ENCODE data around the gene PLCL1. TPM values are rescaled to one million over a fixed set of nuclear protein-coding genes. Genes with fewer than 3 reads are reported as not detected.
"Not testable (repeated sequence)": the region's sequence is repeated elsewhere in the genome, so short reads cannot be mapped to it uniquely, and the experiment has no call there.

PLCL1 gene
- total and polyA plus RNA-seq, 4 donors = 5.1 to 15.7 (median 13.2) TPM

DNA sequence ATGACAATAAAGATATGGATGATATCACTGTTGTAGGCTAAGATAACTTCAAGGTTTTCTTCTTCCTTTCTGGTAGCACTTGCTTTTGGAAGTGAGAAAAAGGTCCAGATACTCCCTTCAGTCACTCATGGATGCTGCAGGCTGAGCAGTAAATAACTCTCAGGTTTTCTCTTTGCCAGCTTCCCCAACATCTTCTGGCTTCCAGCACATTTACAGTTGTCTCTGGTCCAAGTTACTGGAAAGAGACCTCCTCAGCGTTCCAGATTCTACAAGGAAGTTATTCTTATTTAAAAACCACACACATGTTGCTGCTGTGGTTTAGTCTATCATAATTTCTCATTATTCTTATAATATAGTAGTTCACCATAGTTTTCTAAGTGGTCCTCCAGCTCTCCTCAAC lies 383.4 kb downstream of the PLCL1 start:
- no peak overlapping the region for H3K27ac ChIP-seq (ENCODE audit: low read depth in 1 of 2, low read length in 2 of 2)
- H3K4me3 ChIP-seq (ENCODE audit: low read length in 2 of 2) = no peak overlapping the region
- intact Hi-C loops (cut with DNase I) = no loop called here
- ATAC-seq (ENCODE audit: low FRiP score) (no peak), DNase-seq (no peak)
- no peaks in the 10 kb centered on the region for H3K36me3 ChIP-seq (ENCODE audit: control insufficient read depth in 1 of 2, insufficient read depth in 2 of 2, low read length in 1 of 2)
- no peaks in the 10 kb centered on the region for H3K4me1 ChIP-seq (ENCODE audit: control insufficient read depth in 1 of 2, insufficient read depth in 2 of 2, low read length in 2 of 2)
- H3K9me3 ChIP-seq (ENCODE audit: control insufficient read depth, low read length) = peaks cover 5% of the 10 kb centered on the region
- WGBS, 2 donors = 9 to 10% methylated on average over 1 of the region's 1 CpG
- no peaks in the 10 kb centered on the region for H3K27me3 ChIP-seq (ENCODE audit: control insufficient read depth in 1 of 2, insufficient read depth in 2 of 2, low read length in 1 of 2)

DNA sequence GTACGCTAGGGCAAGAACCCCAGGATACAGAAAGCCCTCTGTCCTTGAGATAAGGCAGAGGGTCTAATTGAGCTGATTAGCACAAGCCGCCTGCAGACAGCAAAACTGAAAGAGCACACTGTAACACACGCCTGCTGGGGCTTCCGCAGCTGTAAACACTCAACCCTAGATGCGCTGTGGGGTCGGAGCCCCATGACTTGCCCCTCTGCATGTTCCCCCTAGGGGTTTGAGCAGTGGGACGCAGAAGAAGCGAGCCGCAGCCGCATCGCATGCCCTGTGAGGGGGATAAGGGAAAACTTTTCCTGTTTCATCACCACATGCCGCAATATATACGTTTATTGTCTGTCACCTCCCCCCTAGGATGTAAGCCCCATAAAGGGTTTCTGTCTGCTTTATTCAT lies 384.6 kb downstream of the PLCL1 start:
- ATAC-seq (ENCODE audit: low FRiP score) = no peak
- no peak overlapping the region for H3K4me3 ChIP-seq (ENCODE audit: low read length in 2 of 2)
- H3K4me1 ChIP-seq (ENCODE audit: control insufficient read depth in 1 of 2, insufficient read depth in 2 of 2, low read length in 2 of 2) = no peaks in the 10 kb centered on the region
- H3K27ac ChIP-seq (ENCODE audit: low read depth in 1 of 2, low read length in 2 of 2) = no peak overlapping the region
- WGBS, 2 donors = 84 to 94% methylated on average over 13 of the region's 13 CpGs
- intact Hi-C loops (cut with DNase I) = no loop called here
- H3K9me3 ChIP-seq (ENCODE audit: control insufficient read depth, low read length) = peaks cover 4% of the 10 kb centered on the region
- peak in 1 of 2 donors; percentile 73 for DNase-seq
- no peaks in the 10 kb centered on the region for H3K36me3 ChIP-seq (ENCODE audit: control insufficient read depth in 1 of 2, insufficient read depth in 2 of 2, low read length in 1 of 2)
- H3K27me3 ChIP-seq (ENCODE audit: control insufficient read depth in 1 of 2, insufficient read depth in 2 of 2, low read length in 1 of 2) = no peaks in the 10 kb centered on the region

DNA sequence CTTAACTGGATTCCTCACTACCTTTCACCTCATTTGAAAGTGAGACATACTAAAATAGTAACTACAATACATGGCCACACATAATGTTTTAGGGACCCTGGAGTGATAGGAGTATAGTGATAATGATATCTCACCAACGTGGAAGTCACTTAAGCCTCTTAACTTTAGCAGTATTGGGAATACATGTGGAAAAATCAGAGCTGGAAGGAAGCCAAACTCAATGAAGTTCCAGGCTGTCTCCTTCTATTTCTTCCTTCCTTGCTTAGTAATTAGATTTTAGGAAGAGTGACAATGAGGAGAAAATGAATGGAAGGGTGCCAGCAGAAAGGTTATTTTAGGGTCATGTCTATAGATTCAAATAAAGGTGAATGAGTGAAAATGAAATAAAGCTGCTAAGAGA lies 387.3 kb downstream of the PLCL1 start:
- DNase-seq (no peak), ATAC-seq (ENCODE audit: low FRiP score) (no peak)
- H3K9me3 ChIP-seq (ENCODE audit: control insufficient read depth, low read length) = peaks cover 1% of the 10 kb centered on the region
- H3K27me3 ChIP-seq (ENCODE audit: control insufficient read depth in 1 of 2, insufficient read depth in 2 of 2, low read length in 1 of 2) = no peaks in the 10 kb centered on the region
- H3K4me3 ChIP-seq (ENCODE audit: low read length in 2 of 2) = no peak overlapping the region
- WGBS, 2 donors = 9 to 22% methylated on average over 1 of the region's 1 CpG
- intact Hi-C loops (cut with DNase I) = no loop called here
- H3K4me1 ChIP-seq (ENCODE audit: control insufficient read depth in 1 of 2, insufficient read depth in 2 of 2, low read length in 2 of 2) = no peaks in the 10 kb centered on the region
- H3K27ac ChIP-seq (ENCODE audit: low read depth in 1 of 2, low read length in 2 of 2) = no peak overlapping the region
- H3K36me3 ChIP-seq (ENCODE audit: control insufficient read depth in 1 of 2, insufficient read depth in 2 of 2, low read length in 1 of 2) = no peaks in the 10 kb centered on the region

- 78 to 93% methylated on average over 7 of the region's 7 CpGs for WGBS, 2 donors
- intact Hi-C loops (cut with DNase I); H3K9me3 ChIP-seq (ENCODE audit: control insufficient read depth, low read length); DNase-seq; H3K27ac ChIP-seq (ENCODE audit: low read depth in 1 of 2, low read length in 2 of 2); H3K4me1 ChIP-seq (ENCODE audit: control insufficient read depth in 1 of 2, insufficient read depth in 2 of 2, low read length in 2 of 2); H3K4me3 ChIP-seq (ENCODE audit: low read length in 2 of 2); H3K36me3 ChIP-seq (ENCODE audit: control insufficient read depth in 1 of 2, insufficient read depth in 2 of 2, low read length in 1 of 2); ATAC-seq (ENCODE audit: low FRiP score); H3K27me3 ChIP-seq (ENCODE audit: control insufficient read depth in 1 of 2, insufficient read depth in 2 of 2, low read length in 1 of 2): not testable (repeated sequence)
Observed at GRCh38 chr2:198196556-198196955, 392.2 kb downstream of the PLCL1 start.

Other genes with a start within 250 kb of the PLCL1 start
- gene RFTN2, start 129.0 kb upstream of the PLCL1 start, total RNA-seq = 10 to 100 TPM; 17.5 to 22.2 TPM
- gene RFTN2, start 129.0 kb upstream of the PLCL1 start, polyA plus RNA-seq = 1 to 10 TPM; 8.0 to 8.8 TPM
- 1 to 10 TPM; 3.6 to 3.7 TPM for gene MARS2, start 99.2 kb upstream of the PLCL1 start, total RNA-seq
- gene MARS2, start 99.2 kb upstream of the PLCL1 start, polyA plus RNA-seq = 1 to 10 TPM in 1 of 2 donors, under 1 TPM in 1; 0.74 to 1.5 TPM
- not detected for gene BOLL, start 19.3 kb upstream of the PLCL1 start, total RNA-seq
- gene BOLL, start 19.3 kb upstream of the PLCL1 start, polyA plus RNA-seq = not detected